C4-2B (cell line): Measurements from ENCODE around the gene SGMS1.
"Not testable (repeated sequence)": the region's sequence is repeated elsewhere in the genome, so short reads cannot be mapped to it uniquely, and the experiment has no call there.

Experiments used
- H3K27ac ChIP-seq: fragments of 450-650 bp; 2 replicates; pipeline ENCODE4 v1.5.1; 2017
- ZFX ChIP-seq: fragments of 450-650 bp; IDR thresholded peaks from 2 replicates; pipeline ENCODE4 v1.6.1; 2017
- TF ChIP-seq, protein P1 (sequence below): fragments of 450-650 bp; conservative IDR thresholded peaks from 2 replicates; pipeline ENCODE4 v1.5.1; 2017; ENCODE audit warnings: mild to moderate bottlenecking

Gene SGMS1

DNA sequence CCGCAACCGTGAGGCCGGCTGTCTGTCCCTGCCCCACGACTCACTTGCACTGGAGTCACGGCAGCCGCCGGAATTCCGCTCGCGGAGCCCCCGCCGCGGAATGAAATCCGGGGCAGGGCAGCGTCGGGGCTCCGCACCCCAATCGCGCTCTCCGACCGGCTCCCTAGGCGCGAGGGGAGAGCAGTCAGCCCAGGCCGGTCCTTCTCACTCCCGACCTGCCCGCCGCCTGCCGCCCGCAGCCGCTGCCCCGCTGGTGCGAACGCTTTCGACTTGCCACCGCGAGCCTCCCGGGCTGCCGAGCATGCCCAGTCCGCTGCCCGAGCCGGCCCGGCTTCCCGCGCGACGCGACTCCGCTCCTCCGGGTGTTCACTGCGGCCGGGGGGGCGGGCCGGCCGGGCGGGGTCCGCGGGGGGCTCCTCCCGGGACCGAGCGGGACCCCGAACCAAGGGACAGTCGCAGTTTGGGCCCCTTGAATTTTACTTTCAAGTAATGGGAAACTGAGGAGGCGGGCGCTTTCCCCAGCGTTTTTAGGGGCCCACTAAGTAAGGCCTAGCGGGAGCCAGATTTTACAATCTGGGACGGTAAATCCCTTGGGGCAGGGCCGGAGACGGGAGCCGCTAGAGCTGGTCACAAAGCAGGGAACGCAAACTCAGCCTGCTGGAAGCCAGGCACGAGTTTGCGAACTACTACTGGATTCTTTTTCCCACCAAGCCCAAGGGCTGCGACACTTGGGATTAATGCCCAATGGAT lies at the start of gene SGMS1:
Gene SGMS1 (minus strand): TSS at position 294 of the 750 bp plus-strand sequence. CDS start 279,842 bp downstream, outside the sequence.
- peak within 1 kb of the TSS; percentile 95 for H3K27ac ChIP-seq
- TF ChIP-seq, protein P1, sequence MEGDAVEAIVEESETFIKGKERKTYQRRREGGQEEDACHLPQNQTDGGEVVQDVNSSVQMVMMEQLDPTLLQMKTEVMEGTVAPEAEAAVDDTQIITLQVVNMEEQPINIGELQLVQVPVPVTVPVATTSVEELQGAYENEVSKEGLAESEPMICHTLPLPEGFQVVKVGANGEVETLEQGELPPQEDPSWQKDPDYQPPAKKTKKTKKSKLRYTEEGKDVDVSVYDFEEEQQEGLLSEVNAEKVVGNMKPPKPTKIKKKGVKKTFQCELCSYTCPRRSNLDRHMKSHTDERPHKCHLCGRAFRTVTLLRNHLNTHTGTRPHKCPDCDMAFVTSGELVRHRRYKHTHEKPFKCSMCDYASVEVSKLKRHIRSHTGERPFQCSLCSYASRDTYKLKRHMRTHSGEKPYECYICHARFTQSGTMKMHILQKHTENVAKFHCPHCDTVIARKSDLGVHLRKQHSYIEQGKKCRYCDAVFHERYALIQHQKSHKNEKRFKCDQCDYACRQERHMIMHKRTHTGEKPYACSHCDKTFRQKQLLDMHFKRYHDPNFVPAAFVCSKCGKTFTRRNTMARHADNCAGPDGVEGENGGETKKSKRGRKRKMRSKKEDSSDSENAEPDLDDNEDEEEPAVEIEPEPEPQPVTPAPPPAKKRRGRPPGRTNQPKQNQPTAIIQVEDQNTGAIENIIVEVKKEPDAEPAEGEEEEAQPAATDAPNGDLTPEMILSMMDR: no peak
- TF ChIP-seq ZFX: peak; percentile 49

- H3K27ac ChIP-seq: not testable (repeated sequence)
Observed at GRCh38 chr10:50672152-50672551, 48.4 kb upstream of the SGMS1 start.

DNA sequence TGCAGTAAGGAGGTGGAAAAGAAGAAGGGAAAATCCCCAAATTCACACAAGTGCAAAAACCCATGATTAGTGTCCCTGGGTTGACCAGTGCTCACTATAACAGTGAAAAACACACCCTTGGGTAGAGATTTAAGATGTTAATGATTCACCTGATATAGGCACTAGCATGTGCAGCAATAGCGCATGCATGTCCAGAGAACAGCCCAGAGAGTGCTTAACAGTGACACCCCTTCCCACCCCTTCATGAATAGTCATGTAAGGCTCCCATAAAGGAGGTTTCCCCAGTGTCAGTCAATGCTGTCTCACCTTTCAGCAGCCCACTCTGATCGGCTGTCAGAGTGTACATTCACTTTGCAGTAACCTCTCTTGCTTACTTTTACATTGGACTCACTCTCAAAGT lies 47.9 kb upstream of the SGMS1 start:
- H3K27ac ChIP-seq: not testable (repeated sequence)

DNA sequence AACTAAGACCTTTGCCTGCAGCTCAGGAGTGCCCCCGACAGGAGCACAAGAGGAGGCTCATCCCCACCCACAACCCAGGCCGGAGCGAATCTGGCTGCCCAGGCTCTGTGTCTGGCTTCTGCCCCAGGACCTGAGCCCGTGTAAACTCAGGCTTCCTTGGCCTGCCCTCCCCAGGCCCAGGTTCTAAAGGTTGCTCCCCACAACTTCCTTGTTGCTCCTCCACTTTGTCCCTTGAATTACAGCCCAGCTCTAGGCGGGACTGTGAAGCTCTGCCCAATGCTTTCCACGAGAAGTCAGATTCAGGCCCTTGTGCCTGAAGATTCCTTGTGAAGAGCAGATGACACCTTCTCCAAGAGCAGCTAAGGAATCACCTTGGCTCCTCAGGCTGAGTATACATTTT lies 46.2 kb upstream of the SGMS1 start:
- not testable (repeated sequence) for H3K27ac ChIP-seq

GRCh38 chr10:50667353-50667752 lies 43.6 kb upstream of the SGMS1 start:
- H3K27ac ChIP-seq: not testable (repeated sequence)

DNA sequence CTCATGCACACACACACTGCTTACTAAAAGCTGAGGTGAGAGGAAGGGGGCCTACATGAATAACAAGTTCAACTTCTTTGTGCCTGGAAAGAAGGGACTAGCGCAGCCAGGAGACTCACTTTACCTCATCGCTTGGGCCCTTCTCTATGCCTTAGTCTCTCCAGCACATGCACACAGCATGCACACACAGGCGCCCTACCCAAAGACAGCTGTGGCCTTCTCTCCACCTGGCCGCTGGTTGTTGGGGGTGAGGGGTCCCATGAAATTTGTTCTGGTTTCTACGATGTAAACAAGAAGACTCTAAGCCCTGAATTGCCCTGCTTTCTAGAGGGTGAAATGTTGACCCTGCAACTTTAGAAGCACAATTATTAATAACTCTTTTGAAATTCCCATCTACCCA lies 38.7 kb upstream of the SGMS1 start:
- H3K27ac ChIP-seq: not testable (repeated sequence)

- H3K27ac ChIP-seq: not testable (repeated sequence)
Observed at GRCh38 chr10:50661563-50661962, 37.8 kb upstream of the SGMS1 start.

DNA sequence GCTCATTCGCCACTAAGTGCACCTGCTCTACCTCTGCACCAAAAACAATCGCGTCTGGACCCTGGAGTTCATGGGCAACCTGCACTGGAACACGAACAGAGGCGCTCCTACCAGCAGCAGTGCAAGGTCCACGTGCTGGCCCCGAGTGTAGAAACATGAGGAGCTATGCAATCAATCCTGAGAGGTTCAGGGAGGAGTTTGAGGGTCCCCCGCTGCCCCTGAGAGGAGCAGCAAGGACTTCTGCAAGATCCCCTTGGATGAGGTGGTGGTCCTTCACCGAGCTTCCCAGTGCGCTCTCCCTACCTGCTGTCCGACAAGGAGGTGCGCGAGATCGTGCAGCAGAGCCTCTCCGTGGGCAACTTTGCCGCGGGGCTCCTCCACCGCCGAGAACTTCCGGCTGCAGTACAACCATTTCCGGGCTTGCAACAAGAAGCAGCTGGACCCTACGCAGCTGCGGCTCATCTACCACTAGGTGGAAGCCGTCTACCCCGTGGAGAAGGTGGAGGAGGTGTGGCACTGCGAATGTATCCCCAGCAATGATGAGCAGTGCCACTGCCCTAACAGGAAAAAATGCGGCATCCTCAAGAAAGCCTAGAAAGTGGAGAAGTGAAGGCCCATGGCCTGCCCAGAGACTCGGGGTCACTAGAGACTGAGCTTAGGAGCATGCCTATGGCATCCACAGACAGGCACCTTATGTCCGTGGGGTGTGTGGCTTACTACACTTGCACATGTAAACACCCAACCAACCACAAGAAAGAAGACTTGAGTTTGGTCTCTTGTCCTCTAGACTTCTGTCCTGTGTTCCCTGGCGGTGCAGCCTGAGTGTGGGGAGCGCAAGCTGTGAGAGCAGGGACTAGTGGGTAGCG lies 36.3 kb upstream of the SGMS1 start:
- peak overlapping the region; percentile 40; the same call in 1 of the 2 replicates for H3K27ac ChIP-seq

GRCh38 chr10:50659016-50659864 lies 35.5 kb upstream of the SGMS1 start:
- peak overlapping the region; percentile 40; the same call in 1 of the 2 replicates for H3K27ac ChIP-seq

More for the DNA sequence above, 36.3 kb upstream of the SGMS1 start:
- TF ChIP-seq, protein P1: peak; percentile 45

DNA sequence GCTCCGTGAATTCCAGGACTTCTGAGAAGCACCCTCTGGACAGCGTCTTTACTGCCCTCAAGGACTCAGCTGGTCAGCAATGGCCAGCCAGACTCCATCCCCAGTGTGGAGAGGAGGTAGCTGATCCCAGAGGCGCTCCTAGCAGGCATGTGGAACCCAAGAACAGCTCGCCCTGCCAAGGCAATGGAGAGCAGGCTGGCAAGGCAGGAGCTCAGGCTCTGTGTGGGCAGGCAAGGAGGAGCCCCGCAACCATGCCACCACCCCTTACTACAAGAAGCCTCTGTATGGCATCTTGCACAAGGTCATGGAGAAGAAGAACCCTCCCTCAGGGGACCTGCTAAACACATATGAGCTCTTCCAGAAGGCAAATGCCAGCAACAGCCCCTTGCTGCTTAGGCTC lies 34.4 kb upstream of the SGMS1 start:
- TF ChIP-seq, protein P1: no peak
- TF ChIP-seq ZFX: no peak
- no peak overlapping the region for H3K27ac ChIP-seq

- H3K27ac ChIP-seq: no peak overlapping the region
- TF ChIP-seq, protein P1: no peak
Observed at GRCh38 chr10:50653758-50654157, 30.0 kb upstream of the SGMS1 start.
